ENCODE measurements around the gene TESK2. TPM values are rescaled to one million over a fixed set of nuclear protein-coding genes. Genes with fewer than 3 reads are reported as not detected.

TESK2 gene
- polyA plus RNA-seq, 1 donor from 2014 or later = 0.51 TPM

DNA sequence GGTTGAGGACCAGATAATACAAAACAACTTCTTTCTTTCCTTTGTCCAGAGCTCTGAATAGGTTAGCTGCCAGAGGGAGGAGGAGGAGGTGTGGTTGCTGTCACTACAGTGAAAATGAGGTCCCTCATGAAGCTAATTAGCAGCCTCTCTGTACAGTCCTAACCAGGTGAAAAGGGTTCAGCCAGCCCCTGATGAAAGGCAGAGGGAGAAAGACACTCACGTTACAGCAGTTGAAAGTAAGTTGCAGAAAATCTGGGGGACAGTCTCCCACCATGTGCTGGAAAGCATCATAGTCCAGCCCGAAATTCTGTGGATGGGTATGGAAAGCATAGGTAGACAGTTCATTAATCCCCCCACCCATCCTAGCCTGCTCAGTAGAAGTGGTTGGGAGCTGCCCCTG is 144.5 kb downstream of the TESK2 start:
- no peaks in the 10 kb centered on the region for H3F3A ChIP-seq (ENCODE audit: insufficient read depth, low read length, poor library complexity, severe bottlenecking)
- H3K9me3 ChIP-seq (ENCODE audit: low read length) = no peaks in the 10 kb centered on the region
- H2AFZ ChIP-seq (ENCODE audit: low read depth, low read length) = no peak overlapping the region
- H3K4me2 ChIP-seq (ENCODE audit: low read length) = no peak overlapping the region
- H3K27ac ChIP-seq (ENCODE audit: low read length) = no peak overlapping the region
- H3K27me3 ChIP-seq (ENCODE audit: insufficient read depth, low read depth, low read length) = no peaks in the 10 kb centered on the region
- no peaks in the 10 kb centered on the region for H3K79me2 ChIP-seq (replicated peaks; ENCODE audit: insufficient read depth, low read length)
- no peak overlapping the region for H3K4me3 ChIP-seq (ENCODE audit: low read length)
- no peaks in the 10 kb centered on the region for H4K20me1 ChIP-seq (ENCODE audit: insufficient read depth)
- TF ChIP-seq POLR2AphosphoS5 (IDR thresholded peaks at IDR 0.05) = no peak
- TF ChIP-seq EZH2 (IDR thresholded peaks at IDR 0.05; ENCODE audit: borderline replicate concordance, insufficient read depth, low read length, poor library complexity, severe bottlenecking) = no peak
- TF ChIP-seq SMC3 (conservative IDR thresholded peaks at IDR 0.05; ENCODE audit: poor library complexity) = no peak
- no peak for TF ChIP-seq RAD21 (conservative IDR thresholded peaks at IDR 0.05)
- no peak for TF ChIP-seq TAF1 (IDR thresholded peaks at IDR 0.05; ENCODE audit: low read depth)
- TF ChIP-seq, protein P1, sequence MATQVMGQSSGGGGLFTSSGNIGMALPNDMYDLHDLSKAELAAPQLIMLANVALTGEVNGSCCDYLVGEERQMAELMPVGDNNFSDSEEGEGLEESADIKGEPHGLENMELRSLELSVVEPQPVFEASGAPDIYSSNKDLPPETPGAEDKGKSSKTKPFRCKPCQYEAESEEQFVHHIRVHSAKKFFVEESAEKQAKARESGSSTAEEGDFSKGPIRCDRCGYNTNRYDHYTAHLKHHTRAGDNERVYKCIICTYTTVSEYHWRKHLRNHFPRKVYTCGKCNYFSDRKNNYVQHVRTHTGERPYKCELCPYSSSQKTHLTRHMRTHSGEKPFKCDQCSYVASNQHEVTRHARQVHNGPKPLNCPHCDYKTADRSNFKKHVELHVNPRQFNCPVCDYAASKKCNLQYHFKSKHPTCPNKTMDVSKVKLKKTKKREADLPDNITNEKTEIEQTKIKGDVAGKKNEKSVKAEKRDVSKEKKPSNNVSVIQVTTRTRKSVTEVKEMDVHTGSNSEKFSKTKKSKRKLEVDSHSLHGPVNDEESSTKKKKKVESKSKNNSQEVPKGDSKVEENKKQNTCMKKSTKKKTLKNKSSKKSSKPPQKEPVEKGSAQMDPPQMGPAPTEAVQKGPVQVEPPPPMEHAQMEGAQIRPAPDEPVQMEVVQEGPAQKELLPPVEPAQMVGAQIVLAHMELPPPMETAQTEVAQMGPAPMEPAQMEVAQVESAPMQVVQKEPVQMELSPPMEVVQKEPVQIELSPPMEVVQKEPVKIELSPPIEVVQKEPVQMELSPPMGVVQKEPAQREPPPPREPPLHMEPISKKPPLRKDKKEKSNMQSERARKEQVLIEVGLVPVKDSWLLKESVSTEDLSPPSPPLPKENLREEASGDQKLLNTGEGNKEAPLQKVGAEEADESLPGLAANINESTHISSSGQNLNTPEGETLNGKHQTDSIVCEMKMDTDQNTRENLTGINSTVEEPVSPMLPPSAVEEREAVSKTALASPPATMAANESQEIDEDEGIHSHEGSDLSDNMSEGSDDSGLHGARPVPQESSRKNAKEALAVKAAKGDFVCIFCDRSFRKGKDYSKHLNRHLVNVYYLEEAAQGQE (IDR thresholded peaks at IDR 0.05; ENCODE audit: borderline replicate concordance) = no peak
- no peak for TF ChIP-seq EP300 (conservative IDR thresholded peaks at IDR 0.05; ENCODE audit: poor library complexity, severe bottlenecking)
- TF ChIP-seq CTCF (IDR thresholded peaks at IDR 0.05; ENCODE audit: poor library complexity, severe bottlenecking) = no peak
- no peak for TF ChIP-seq MXI1 (conservative IDR thresholded peaks at IDR 0.05; ENCODE audit: poor library complexity, severe bottlenecking)
- no peak overlapping the region for H3K9ac ChIP-seq (ENCODE audit: low read length)
- no peaks in the 10 kb centered on the region for H3K9me2 ChIP-seq (ENCODE audit: insufficient read depth, low read length)
- H3K36me3 ChIP-seq (ENCODE audit: insufficient read depth, low read length) = peaks cover 5% of the 10 kb centered on the region

DNA sequence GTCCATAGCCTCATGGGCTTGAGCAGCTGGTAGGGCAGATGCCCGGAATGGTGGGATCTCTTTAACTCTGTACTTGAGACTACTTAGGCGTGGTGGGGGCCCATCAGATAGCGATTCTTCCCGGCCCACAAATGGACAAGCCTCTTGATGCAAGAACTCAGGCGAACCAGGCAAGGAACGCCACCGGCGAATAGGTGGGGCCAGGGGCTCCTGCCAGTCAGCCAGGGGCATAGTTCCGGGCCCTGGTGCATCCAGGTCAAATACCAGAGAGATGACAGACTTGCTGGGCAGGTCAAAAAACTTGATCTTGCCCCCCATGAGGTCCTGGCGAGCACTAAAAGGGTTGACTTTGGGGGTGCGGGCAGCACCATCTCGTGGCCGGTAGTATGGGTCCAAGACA is 145.9 kb downstream of the TESK2 start:
- Histone ChIP-seq H3K27ac (ENCODE audit: low read length) (no peak overlapping the region), H3K27me3 (ENCODE audit: insufficient read depth, low read depth, low read length) (no peaks in the 10 kb centered on the region), H3K9me3 (ENCODE audit: low read length) (no peaks in the 10 kb centered on the region), H3F3A (ENCODE audit: insufficient read depth, low read length, poor library complexity, severe bottlenecking) (no peaks in the 10 kb centered on the region), H2AFZ (ENCODE audit: low read depth, low read length) (no peak overlapping the region), H3K4me2 (ENCODE audit: low read length) (no peak overlapping the region), H3K9me2 (ENCODE audit: insufficient read depth, low read length) (no peaks in the 10 kb centered on the region), H3K9ac (ENCODE audit: low read length) (no peak overlapping the region), H4K20me1 (ENCODE audit: insufficient read depth) (no peaks in the 10 kb centered on the region), H3K4me3 (ENCODE audit: low read length) (no peak overlapping the region), H3K79me2 (replicated peaks; ENCODE audit: insufficient read depth, low read length) (no peaks in the 10 kb centered on the region), H3K36me3 (ENCODE audit: insufficient read depth, low read length) (peaks cover 5% of the 10 kb centered on the region)
- TF ChIP-seq MXI1 (conservative IDR thresholded peaks at IDR 0.05; ENCODE audit: poor library complexity, severe bottlenecking) (no peak), POLR2AphosphoS5 (IDR thresholded peaks at IDR 0.05) (no peak)

DNA sequence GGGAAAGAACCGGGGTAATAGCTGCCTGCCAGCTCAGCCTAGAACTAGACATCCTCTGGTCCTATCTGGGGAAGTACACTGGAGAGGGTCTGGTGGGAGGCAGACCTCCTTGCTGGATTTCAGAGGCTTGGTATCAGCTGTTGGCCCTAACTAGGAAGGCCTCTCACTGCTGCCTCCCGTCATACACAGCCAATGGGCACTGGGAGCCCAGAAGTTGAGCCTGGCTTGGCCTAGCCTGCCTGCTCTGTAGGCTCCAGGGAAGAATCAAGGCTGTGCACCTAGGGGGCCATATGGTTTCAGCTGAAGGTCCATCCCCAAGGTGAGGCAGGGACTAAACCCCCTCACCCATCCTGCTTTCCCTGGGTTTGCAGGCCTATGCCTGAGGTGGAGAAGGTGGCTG is 146.5 kb downstream of the TESK2 start:
- no peak overlapping the region for H3K4me2 ChIP-seq (ENCODE audit: low read length)
- H3K27ac ChIP-seq (ENCODE audit: low read length) = no peak overlapping the region
- no peak overlapping the region for H2AFZ ChIP-seq (ENCODE audit: low read depth, low read length)
- H3K9me3 ChIP-seq (ENCODE audit: low read length) = no peaks in the 10 kb centered on the region
- H3K79me2 ChIP-seq (replicated peaks; ENCODE audit: insufficient read depth, low read length) = no peaks in the 10 kb centered on the region
- H3K9me2 ChIP-seq (ENCODE audit: insufficient read depth, low read length) = no peaks in the 10 kb centered on the region
- H3K4me3 ChIP-seq (ENCODE audit: low read length) = no peak overlapping the region
- no peaks in the 10 kb centered on the region for H3K27me3 ChIP-seq (ENCODE audit: insufficient read depth, low read depth, low read length)
- H3K9ac ChIP-seq (ENCODE audit: low read length) = no peak overlapping the region
- TF ChIP-seq POLR2AphosphoS5 (IDR thresholded peaks at IDR 0.05) = no peak
- TF ChIP-seq CTCF (IDR thresholded peaks at IDR 0.05; ENCODE audit: poor library complexity, severe bottlenecking) = no peak
- no peak for TF ChIP-seq TAF1 (IDR thresholded peaks at IDR 0.05; ENCODE audit: low read depth)
- TF ChIP-seq EP300 (conservative IDR thresholded peaks at IDR 0.05; ENCODE audit: poor library complexity, severe bottlenecking) = no peak
- TF ChIP-seq RAD21 (conservative IDR thresholded peaks at IDR 0.05) = no peak
- TF ChIP-seq, protein P1 (IDR thresholded peaks at IDR 0.05; ENCODE audit: borderline replicate concordance) = no peak
- no peak for TF ChIP-seq MXI1 (conservative IDR thresholded peaks at IDR 0.05; ENCODE audit: poor library complexity, severe bottlenecking)
- TF ChIP-seq SMC3 (conservative IDR thresholded peaks at IDR 0.05; ENCODE audit: poor library complexity) = no peak
- no peak for TF ChIP-seq EZH2 (IDR thresholded peaks at IDR 0.05; ENCODE audit: borderline replicate concordance, insufficient read depth, low read length, poor library complexity, severe bottlenecking)
- no peaks in the 10 kb centered on the region for H3F3A ChIP-seq (ENCODE audit: insufficient read depth, low read length, poor library complexity, severe bottlenecking)
- H3K36me3 ChIP-seq (ENCODE audit: insufficient read depth, low read length) = peaks cover 5% of the 10 kb centered on the region
- no peaks in the 10 kb centered on the region for H4K20me1 ChIP-seq (ENCODE audit: insufficient read depth)

Data from neural cell (in vitro differentiated cells).